SH-SY5Y (cell line): ENCODE results near the gene DLG1.

Experiments
- GATA2 ChIP-seq: IDR thresholded peaks from 2 replicates; pipeline ENCODE4 v1.6.1; 2011; ENCODE audit warnings: mild to moderate bottlenecking, low read depth, low read length
- GATA3 ChIP-seq: IDR thresholded peaks from 2 replicates; pipeline ENCODE4 v1.6.1; 2011; ENCODE audit warnings: low read depth, mild to moderate bottlenecking, low read length, moderate library complexity

GRCh38 chr3:197144188-197144587 is 154.2 kb downstream of the DLG1 start:
- no peak for TF ChIP-seq GATA3
- no peak for TF ChIP-seq GATA2
